ENCODE results near the gene POLG.

DNA sequence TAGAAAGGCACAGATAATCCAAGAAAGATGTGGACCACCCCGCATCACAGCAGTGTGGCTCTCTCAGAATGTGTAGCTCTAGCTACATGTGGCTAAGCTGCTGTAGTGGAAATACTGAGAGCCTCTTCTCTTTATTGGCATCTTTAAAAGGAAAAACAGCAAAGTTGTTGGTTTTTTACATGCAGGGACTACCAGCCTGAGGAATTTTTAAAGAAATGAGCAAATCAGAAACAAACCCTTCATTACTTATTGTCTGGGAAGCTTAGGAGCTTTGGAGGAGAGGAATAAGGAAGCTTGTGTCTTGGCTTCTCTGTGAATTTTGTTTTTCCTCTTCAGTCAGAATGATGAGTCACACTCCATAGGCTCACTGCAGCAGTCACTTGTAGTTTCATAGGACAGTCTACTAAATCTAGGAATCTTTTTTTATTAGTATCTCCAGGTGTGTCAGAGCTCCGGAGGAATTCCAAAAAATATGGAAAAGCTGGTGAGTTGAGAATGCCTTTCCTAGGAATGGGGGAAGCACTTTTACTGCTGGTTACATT lies 27.5 kb downstream of the POLG start:
- TF ChIP-seq GATA2 (IDR thresholded peaks at IDR 0.05; ENCODE audit: low read depth, low read length) (no peak), GATA3 (IDR thresholded peaks at IDR 0.05; ENCODE audit: low read depth, low read length) (no peak)
